Astrocyte (in vitro differentiated cells and primary cell): ENCODE results near the gene PTPN14. TPM values are rescaled to one million over a fixed set of nuclear protein-coding genes. Genes with fewer than 3 reads are reported as not detected.

Source experiments
- DNase-seq: peaks from one replicate; pipeline ENCODE4 v3.0.0-alpha.2; 2010; ENCODE audit warnings: low read depth
- FAIRE-seq: peaks from 2 replicates; lab custom pipeline; 2011; peaks lifted over from hg19 to GRCh38; lab: Jason Lieb, UNC
- H2AFZ ChIP-seq: 2 replicates; pipeline ENCODE4 v1.6.0; 2012; ENCODE audit warnings: low read depth, low read length, inconsistent platforms
- H3K27ac ChIP-seq: 2 replicates; pipeline ENCODE4 v1.5.1; 2011; ENCODE audit warnings: low read depth, low read length, inconsistent platforms
- H3K27me3 ChIP-seq: 2 replicates; pipeline ENCODE4 v1.6.0; 2011; ENCODE audit warnings: low read length, inconsistent platforms; ENCODE audit not compliant: insufficient read depth
- H3K36me3 ChIP-seq: 2 replicates; pipeline ENCODE4 v1.5.1; 2011; ENCODE audit warnings: low read length, inconsistent platforms; ENCODE audit not compliant: insufficient read depth
- H3K4me1 ChIP-seq: 2 replicates; pipeline ENCODE4 v1.5.1; 2011; ENCODE audit warnings: low read length, inconsistent platforms; ENCODE audit not compliant: insufficient read depth
- H3K4me2 ChIP-seq: 2 replicates; pipeline ENCODE4 v1.6.0; 2012; ENCODE audit warnings: low read length, inconsistent platforms
- H3K4me3 ChIP-seq: 2 replicates; pipeline ENCODE4 v1.5.1; 2011; ENCODE audit warnings: low read depth, mild to moderate bottlenecking, low read length, inconsistent platforms; ENCODE audit not compliant: insufficient read depth
- H3K79me2 ChIP-seq: 2 replicates; pipeline ENCODE4 v1.6.0; 2012; ENCODE audit warnings: mild to moderate bottlenecking, low read length, inconsistent platforms; ENCODE audit not compliant: insufficient read depth
- H3K9ac ChIP-seq: 2 replicates; pipeline ENCODE4 v1.6.0; 2012; ENCODE audit warnings: mild to moderate bottlenecking, low read length, inconsistent platforms
- H3K9me3 ChIP-seq: 2 replicates; pipeline ENCODE4 v1.5.1; 2012; ENCODE audit warnings: low read depth, mild to moderate bottlenecking, low read length, inconsistent platforms; ENCODE audit not compliant: insufficient read depth
- H4K20me1 ChIP-seq: 2 replicates; pipeline ENCODE4 v1.6.0; 2012; ENCODE audit warnings: low read length, inconsistent platforms; ENCODE audit not compliant: insufficient read depth
- H3K27ac Mint-ChIP-seq: one replicate; pipeline ENCODE4 v1.8.0; 2021; ENCODE audit warnings: mild to moderate bottlenecking, mixed read lengths; ENCODE audit not compliant: unreplicated experiment
- H3K27me3 Mint-ChIP-seq: one replicate; pipeline ENCODE4 v1.8.0; 2021; ENCODE audit warnings: low read depth, mixed read lengths; ENCODE audit not compliant: unreplicated experiment
- H3K36me3 Mint-ChIP-seq: one replicate; pipeline ENCODE4 v1.8.0; 2021; ENCODE audit warnings: low read depth, mixed read lengths; ENCODE audit not compliant: unreplicated experiment
- H3K4me1 Mint-ChIP-seq: one replicate; pipeline ENCODE4 v1.8.0; 2021; ENCODE audit warnings: low read depth, mixed read lengths; ENCODE audit not compliant: unreplicated experiment
- H3K4me3 Mint-ChIP-seq: one replicate; pipeline ENCODE4 v1.8.0; 2021; ENCODE audit warnings: mild to moderate bottlenecking, moderate library complexity, mixed read lengths; ENCODE audit not compliant: unreplicated experiment
- H3K9me3 Mint-ChIP-seq: one replicate; pipeline ENCODE4 v1.8.0; 2021; ENCODE audit warnings: mild to moderate bottlenecking, mixed read lengths; ENCODE audit not compliant: unreplicated experiment
- EZH2 ChIP-seq: IDR thresholded peaks from 2 replicates; pipeline ENCODE4 v1.6.1; 2012; ENCODE audit warnings: mild to moderate bottlenecking, low read length, inconsistent platforms; ENCODE audit not compliant: insufficient read depth
- total RNA-seq: library from RNA; stranded (reverse); gene quantifications from 2 replicates; pipeline ENCODE4 v1.2.1, GENCODE V29; 2021
- TF ChIP-seq, protein P1 (sequence below): IDR thresholded peaks from 2 replicates; pipeline ENCODE4 v1.5.1; 2011; ENCODE audit warnings: low read depth, mild to moderate bottlenecking, inconsistent platforms, low read length, moderate library complexity; ENCODE audit not compliant: insufficient read depth

Gene PTPN14
- total RNA-seq, 1 donor from 2014 or later: 177 TPM

DNA sequence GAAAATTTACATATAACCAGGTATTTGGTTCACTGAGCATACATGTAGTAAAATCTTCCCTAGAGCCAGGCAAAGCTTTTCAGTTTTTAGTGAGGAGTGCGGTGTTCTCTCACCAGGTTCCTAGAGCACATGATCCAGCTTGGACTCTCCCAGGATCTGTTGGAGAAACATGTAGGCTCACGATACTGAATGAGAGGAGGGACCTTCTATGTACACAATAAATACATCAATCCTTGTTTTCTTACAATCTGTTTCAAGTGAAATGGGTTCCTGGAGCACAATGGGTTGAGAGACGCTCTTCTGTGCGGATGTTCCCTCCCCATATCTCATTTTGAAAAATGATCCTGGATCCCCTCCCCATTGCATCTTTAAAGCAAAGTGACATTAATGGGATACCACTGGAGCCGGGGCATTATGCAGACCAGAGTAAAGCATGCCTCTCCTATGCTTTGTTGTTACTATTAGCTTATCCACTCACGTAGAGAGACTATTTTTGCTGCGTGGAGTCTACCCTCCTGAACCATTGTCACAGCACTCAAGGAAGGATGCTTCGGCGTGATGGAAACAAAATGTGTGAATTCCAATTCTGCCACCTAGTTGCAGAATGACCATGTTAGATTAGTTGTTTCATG, 251.1 kb downstream of the PTPN14 start:
- no peak for FAIRE-seq
- no peak for DNase-seq
- Histone ChIP-seq H3K27me3 (no peaks in the 10 kb centered on the region), H3K4me3 (no peak overlapping the region), H3K4me2 (no peak overlapping the region), H3K27ac (no peak overlapping the region), H3K9ac (no peak overlapping the region), H2AFZ (no peak overlapping the region), H3K9me3 (no peaks in the 10 kb centered on the region), H4K20me1 (peaks cover 12% of the 10 kb centered on the region), H3K4me1 (peaks cover 28% of the 10 kb centered on the region), H3K36me3 (no peaks in the 10 kb centered on the region), H3K79me2 (peaks cover 18% of the 10 kb centered on the region)
- no peaks in the 10 kb centered on the region for H3K36me3 Mint-ChIP-seq
- no peak overlapping the region for H3K27ac Mint-ChIP-seq
- H3K4me3 Mint-ChIP-seq: no peak overlapping the region
- TF ChIP-seq, protein P1, sequence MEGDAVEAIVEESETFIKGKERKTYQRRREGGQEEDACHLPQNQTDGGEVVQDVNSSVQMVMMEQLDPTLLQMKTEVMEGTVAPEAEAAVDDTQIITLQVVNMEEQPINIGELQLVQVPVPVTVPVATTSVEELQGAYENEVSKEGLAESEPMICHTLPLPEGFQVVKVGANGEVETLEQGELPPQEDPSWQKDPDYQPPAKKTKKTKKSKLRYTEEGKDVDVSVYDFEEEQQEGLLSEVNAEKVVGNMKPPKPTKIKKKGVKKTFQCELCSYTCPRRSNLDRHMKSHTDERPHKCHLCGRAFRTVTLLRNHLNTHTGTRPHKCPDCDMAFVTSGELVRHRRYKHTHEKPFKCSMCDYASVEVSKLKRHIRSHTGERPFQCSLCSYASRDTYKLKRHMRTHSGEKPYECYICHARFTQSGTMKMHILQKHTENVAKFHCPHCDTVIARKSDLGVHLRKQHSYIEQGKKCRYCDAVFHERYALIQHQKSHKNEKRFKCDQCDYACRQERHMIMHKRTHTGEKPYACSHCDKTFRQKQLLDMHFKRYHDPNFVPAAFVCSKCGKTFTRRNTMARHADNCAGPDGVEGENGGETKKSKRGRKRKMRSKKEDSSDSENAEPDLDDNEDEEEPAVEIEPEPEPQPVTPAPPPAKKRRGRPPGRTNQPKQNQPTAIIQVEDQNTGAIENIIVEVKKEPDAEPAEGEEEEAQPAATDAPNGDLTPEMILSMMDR: no peak
- TF ChIP-seq EZH2: no peak
- no peaks in the 10 kb centered on the region for H3K27me3 Mint-ChIP-seq
- H3K4me1 Mint-ChIP-seq: peaks cover 38% of the 10 kb centered on the region
- H3K9me3 Mint-ChIP-seq: no peaks in the 10 kb centered on the region

Other genes with a start within 250 kb of the PTPN14 start
- 12.3 and 22.9 TPM in 2 replicates for gene CENPF, start 51.6 kb upstream of the PTPN14 start, total RNA-seq